Smooth muscle cell (in vitro differentiated cells): ENCODE results near the gene RAB44. TPM values are rescaled to one million over a fixed set of nuclear protein-coding genes. Genes with fewer than 3 reads are reported as not detected.

ENCODE experiments used
- DNase-seq: peaks from one replicate; lab custom pipeline; 2025; ENCODE audit not compliant: unreplicated experiment; lab: John Stamatoyannopoulos, UW
- H2AFZ ChIP-seq: fragments of 200-600 bp; sonication (generic); 2 replicates; pipeline ENCODE4 v1.6.0; 2016; ENCODE audit warnings: antibody characterized with exemption, low read depth, mild to moderate bottlenecking
- H3F3A ChIP-seq: fragments of 200-600 bp; sonication (generic); 2 replicates; pipeline ENCODE4 v1.6.0; 2017; ENCODE audit warnings: antibody characterized with exemption, low read depth
- H3K27ac ChIP-seq: fragments of 200-600 bp; sonication (generic); 2 replicates; pipeline ENCODE4 v1.5.1; 2016; ENCODE audit warnings: low read depth, mild to moderate bottlenecking
- H3K27me3 ChIP-seq: fragments of 200-600 bp; sonication (generic); 2 replicates; pipeline ENCODE4 v1.6.1; 2016; ENCODE audit warnings: low read depth, mild to moderate bottlenecking
- H3K36me3 ChIP-seq: fragments of 200-600 bp; sonication (generic); 2 replicates; pipeline ENCODE4 v1.5.1; 2016; ENCODE audit warnings: low read depth
- H3K4me1 ChIP-seq: fragments of 200-600 bp; sonication (generic); 2 replicates; pipeline ENCODE4 v1.5.1; 2016; ENCODE audit warnings: low read depth
- H3K4me2 ChIP-seq: fragments of 200-600 bp; sonication (generic); 2 replicates; pipeline ENCODE4 v1.6.0; 2016; ENCODE audit warnings: mild to moderate bottlenecking
- H3K4me3 ChIP-seq: fragments of 200-600 bp; sonication (generic); 2 replicates; pipeline ENCODE4 v1.5.1; 2016; ENCODE audit warnings: mild to moderate bottlenecking
- H3K79me2 ChIP-seq: fragments of 200-600 bp; sonication (generic); 2 replicates; pipeline ENCODE4 v1.6.0; 2016; ENCODE audit warnings: low read depth, mild to moderate bottlenecking
- H3K9ac ChIP-seq: fragments of 200-600 bp; sonication (generic); 2 replicates; pipeline ENCODE4 v1.6.0; 2016; ENCODE audit warnings: low read depth
- H3K9me3 ChIP-seq: fragments of 200-600 bp; sonication (generic); replicated peaks from 2 replicates; pipeline ENCODE4 v1.5.1; 2016; ENCODE audit warnings: low read depth
- H4K20me1 ChIP-seq: fragments of 200-600 bp; sonication (generic); 2 replicates; pipeline ENCODE4 v1.6.0; 2016; ENCODE audit warnings: low read depth
- WGBS: methylation state at CpG from one replicate; pipeline ENCODE4 v1.1.7; 2016; ENCODE audit warnings: low lambda C conversion rate; 5-methylcytosine and 5-hydroxymethylcytosine counted together
- polyA plus RNA-seq: library from polyadenylated mRNA; unstranded; fragments of >200 nt; fragmentation: Nextera tagmentation; extraction: Ambion mirVana; gene quantifications from 2 replicates; pipeline ENCODE4 v1.2.1, GENCODE V29; 2016
- total RNA-seq: library from RNA; depleted of rRNA; stranded (reverse); fragments of >200 nt; gene quantifications from 2 replicates; pipeline ENCODE4 v1.2.3, GENCODE V29; 2014
- TF ChIP-seq, protein P1 (sequence below): fragments of 200-600 bp; sonication (generic); IDR thresholded peaks from 2 replicates; pipeline ENCODE4 v1.5.1; 2017; ENCODE audit warnings: borderline replicate concordance, mild to moderate bottlenecking, antibody characterized with exemption; ENCODE audit not compliant: insufficient read depth, poor library complexity, severe bottlenecking

Gene RAB44
- total and polyA plus RNA-seq, 2 experiments from 2014 or later, result 0.03 TPM; not detected in 1

DNA sequence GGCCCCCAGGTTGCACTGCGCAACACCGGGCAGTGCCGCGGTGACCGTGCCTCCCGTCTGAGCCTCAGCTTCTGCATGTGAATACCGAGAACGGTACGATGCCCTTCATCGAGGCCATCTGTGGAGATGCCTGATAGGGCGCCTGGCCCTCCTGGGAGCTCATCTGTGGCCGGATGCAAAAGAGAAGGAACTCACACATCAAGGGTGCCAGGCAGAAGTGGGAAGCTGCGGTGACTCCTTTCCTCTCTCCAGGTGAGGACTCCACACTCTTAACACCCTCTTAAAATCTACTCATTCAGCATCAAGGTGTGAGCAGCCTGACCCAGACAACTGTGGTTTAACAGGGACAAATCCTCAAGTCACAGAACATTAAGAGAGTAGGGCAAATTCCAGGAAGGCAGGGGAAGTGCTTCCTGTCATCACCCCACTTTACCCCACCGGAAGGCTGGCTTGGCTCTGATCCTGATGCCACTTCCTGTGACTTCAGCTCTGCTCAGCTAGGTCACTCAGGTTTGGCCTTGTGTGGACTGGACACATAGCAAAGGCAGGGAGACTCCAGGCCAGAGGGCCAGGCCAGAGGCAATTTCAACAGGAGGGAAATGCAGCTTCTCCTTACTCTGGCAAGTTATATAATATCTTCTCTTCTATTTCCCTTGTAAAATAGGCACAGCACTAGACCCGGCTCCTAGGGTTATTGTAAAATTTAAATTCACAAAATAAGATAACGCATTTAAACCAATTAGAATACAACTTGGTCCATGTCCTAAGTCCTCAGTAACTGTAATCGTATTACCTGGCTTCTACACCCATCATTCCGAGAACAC is 72.3 kb downstream of the RAB44 start:
- H3K27me3 ChIP-seq, result no peaks in the 10 kb centered on the region
- no peak overlapping the region for H3K27ac ChIP-seq
- no peaks in the 10 kb centered on the region for H4K20me1 ChIP-seq
- H3K79me2 ChIP-seq, result no peaks in the 10 kb centered on the region
- no peak overlapping the region for H2AFZ ChIP-seq
- no peaks in the 10 kb centered on the region for H3K9me3 ChIP-seq
- no peak overlapping the region for H3K9ac ChIP-seq
- no peak overlapping the region for H3K4me2 ChIP-seq
- H3K4me1 ChIP-seq, result no peaks in the 10 kb centered on the region
- no peaks in the 10 kb centered on the region for H3F3A ChIP-seq
- TF ChIP-seq, protein P1, sequence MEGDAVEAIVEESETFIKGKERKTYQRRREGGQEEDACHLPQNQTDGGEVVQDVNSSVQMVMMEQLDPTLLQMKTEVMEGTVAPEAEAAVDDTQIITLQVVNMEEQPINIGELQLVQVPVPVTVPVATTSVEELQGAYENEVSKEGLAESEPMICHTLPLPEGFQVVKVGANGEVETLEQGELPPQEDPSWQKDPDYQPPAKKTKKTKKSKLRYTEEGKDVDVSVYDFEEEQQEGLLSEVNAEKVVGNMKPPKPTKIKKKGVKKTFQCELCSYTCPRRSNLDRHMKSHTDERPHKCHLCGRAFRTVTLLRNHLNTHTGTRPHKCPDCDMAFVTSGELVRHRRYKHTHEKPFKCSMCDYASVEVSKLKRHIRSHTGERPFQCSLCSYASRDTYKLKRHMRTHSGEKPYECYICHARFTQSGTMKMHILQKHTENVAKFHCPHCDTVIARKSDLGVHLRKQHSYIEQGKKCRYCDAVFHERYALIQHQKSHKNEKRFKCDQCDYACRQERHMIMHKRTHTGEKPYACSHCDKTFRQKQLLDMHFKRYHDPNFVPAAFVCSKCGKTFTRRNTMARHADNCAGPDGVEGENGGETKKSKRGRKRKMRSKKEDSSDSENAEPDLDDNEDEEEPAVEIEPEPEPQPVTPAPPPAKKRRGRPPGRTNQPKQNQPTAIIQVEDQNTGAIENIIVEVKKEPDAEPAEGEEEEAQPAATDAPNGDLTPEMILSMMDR, result no peak
- H3K4me3 ChIP-seq, result no peak overlapping the region
- WGBS, result 85% methylated on average over 18 of the region's 18 CpGs
- DNase-seq, result no peak
- H3K36me3 ChIP-seq, result no peaks in the 10 kb centered on the region

GRCh38 chr6:36771145-36771544 is 73.5 kb downstream of the RAB44 start:
- Histone ChIP-seq H3K9ac (no peak overlapping the region), H3K9me3 (no peaks in the 10 kb centered on the region), H3K27me3 (peaks cover under 1% of the 10 kb centered on the region), H3K4me1 (no peaks in the 10 kb centered on the region), H4K20me1 (no peaks in the 10 kb centered on the region), H2AFZ (no peak overlapping the region), H3K36me3 (no peaks in the 10 kb centered on the region), H3K79me2 (no peaks in the 10 kb centered on the region), H3K27ac (no peak overlapping the region), H3K4me3 (no peak overlapping the region), H3K4me2 (no peak overlapping the region), H3F3A (no peaks in the 10 kb centered on the region)
- TF ChIP-seq, protein P1, result no peak
- no peak for DNase-seq
- 94% methylated on average over 2 of the region's 2 CpGs for WGBS

GRCh38 chr6:36772397-36772796 is 74.8 kb downstream of the RAB44 start:
- H3K4me1 ChIP-seq, result peaks cover 2% of the 10 kb centered on the region
- H3K36me3 ChIP-seq, result no peaks in the 10 kb centered on the region
- H3K27ac ChIP-seq, result no peak overlapping the region
- peaks cover 9% of the 10 kb centered on the region for H3K27me3 ChIP-seq
- WGBS, result 89% methylated on average over 8 of the region's 8 CpGs
- DNase-seq, result no peak
- H4K20me1 ChIP-seq, result no peaks in the 10 kb centered on the region
- no peak overlapping the region for H2AFZ ChIP-seq
- no peak overlapping the region for H3K4me2 ChIP-seq
- H3K9me3 ChIP-seq, result no peaks in the 10 kb centered on the region
- H3F3A ChIP-seq, result no peaks in the 10 kb centered on the region
- no peak overlapping the region for H3K9ac ChIP-seq
- TF ChIP-seq, protein P1, result no peak
- no peaks in the 10 kb centered on the region for H3K79me2 ChIP-seq
- H3K4me3 ChIP-seq, result no peak overlapping the region

DNA sequence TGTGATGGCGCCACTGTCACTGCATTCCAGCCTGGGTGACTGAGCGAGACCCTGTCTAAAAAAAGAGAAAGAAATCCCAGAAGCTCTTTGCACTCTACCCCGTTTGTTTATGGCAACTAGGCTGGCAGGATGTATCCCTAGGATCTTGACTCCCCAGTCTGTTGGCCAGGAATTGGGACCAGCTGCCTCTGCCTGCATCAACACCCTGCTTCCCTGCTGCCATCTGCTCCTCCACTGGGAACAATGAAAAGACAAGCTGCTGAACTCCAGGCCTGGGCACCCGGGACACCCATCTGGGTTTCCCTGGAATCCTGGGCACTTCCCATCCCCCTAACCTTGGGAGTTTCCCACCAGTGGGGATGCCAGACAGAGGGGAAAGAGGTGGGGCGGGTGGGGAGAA is 76.7 kb downstream of the RAB44 start:
- no peaks in the 10 kb centered on the region for H3K9me3 ChIP-seq

More for the DNA sequence above, 76.7 kb downstream of the RAB44 start:
- TF ChIP-seq, protein P1, result no peak
- Histone ChIP-seq H3K4me1 (peaks cover 12% of the 10 kb centered on the region), H3F3A (no peaks in the 10 kb centered on the region), H3K36me3 (no peaks in the 10 kb centered on the region), H2AFZ (no peak overlapping the region), H3K4me3 (no peak overlapping the region), H3K27me3 (peaks cover 9% of the 10 kb centered on the region), H3K79me2 (no peaks in the 10 kb centered on the region), H3K9ac (no peak overlapping the region), H3K4me2 (no peak overlapping the region), H3K27ac (no peak overlapping the region), H4K20me1 (no peaks in the 10 kb centered on the region)
- WGBS, result 86% methylated on average over 5 of the region's 5 CpGs
- no peak for DNase-seq
